AML-193 (cell line): ENCODE measurements around the gene MLLT3.
"Not testable (repeated sequence)": the region's sequence is repeated elsewhere in the genome, so short reads cannot be mapped to it uniquely, and the experiment has no call there.

ENCODE experiments used
- DNase-seq, 2 experiments: peaks; one replicate each; lab custom pipeline; 2025; lab: John Stamatoyannopoulos, UW

Gene MLLT3

GRCh38 chr9:20597862-20598261 lies 24.4 kb downstream of the MLLT3 start:
- no peak for DNase-seq

- no peak for DNase-seq
Observed at GRCh38 chr9:20594608-20595007, 27.7 kb downstream of the MLLT3 start.

GRCh38 chr9:20593537-20593936 lies 28.8 kb downstream of the MLLT3 start:
- DNase-seq = no peak

- DNase-seq = no peak
Observed at GRCh38 chr9:20593105-20593504, 29.2 kb downstream of the MLLT3 start.

GRCh38 chr9:20592673-20593072 lies 29.6 kb downstream of the MLLT3 start:
- no peak for DNase-seq

- no peak for DNase-seq
Observed at GRCh38 chr9:20591223-20591622, 31.1 kb downstream of the MLLT3 start.

- no peak for DNase-seq
Observed at GRCh38 chr9:20584968-20585643, 37.2 kb downstream of the MLLT3 start.

GRCh38 chr9:20583088-20583487 lies 39.2 kb downstream of the MLLT3 start:
- DNase-seq = not testable (repeated sequence)

GRCh38 chr9:20582150-20582549 lies 40.1 kb downstream of the MLLT3 start:
- DNase-seq = no peak

GRCh38 chr9:20580673-20581072 lies 41.6 kb downstream of the MLLT3 start:
- no peak for DNase-seq

- no peak for DNase-seq
Observed at GRCh38 chr9:20579524-20580314, 42.6 kb downstream of the MLLT3 start.

- DNase-seq = no peak
Observed at GRCh38 chr9:20573023-20573422, 49.3 kb downstream of the MLLT3 start.

GRCh38 chr9:20570756-20571155 lies 51.5 kb downstream of the MLLT3 start:
- DNase-seq = no peak

GRCh38 chr9:20570087-20570486 lies 52.2 kb downstream of the MLLT3 start:
- DNase-seq = no peak

GRCh38 chr9:20569525-20569924 lies 52.8 kb downstream of the MLLT3 start:
- DNase-seq = no peak

GRCh38 chr9:20568400-20568799 lies 53.9 kb downstream of the MLLT3 start:
- DNase-seq = no peak

GRCh38 chr9:20566401-20566800 lies 55.9 kb downstream of the MLLT3 start:
- DNase-seq = no peak

GRCh38 chr9:20564650-20565049 lies 57.6 kb downstream of the MLLT3 start:
- no peak for DNase-seq

- DNase-seq = no peak
Observed at GRCh38 chr9:20563917-20564316, 58.4 kb downstream of the MLLT3 start.

- no peak for DNase-seq
Observed at GRCh38 chr9:20562051-20562450, 60.2 kb downstream of the MLLT3 start.

GRCh38 chr9:20561531-20561930 lies 60.8 kb downstream of the MLLT3 start:
- DNase-seq = no peak

GRCh38 chr9:20559231-20559890 lies 62.9 kb downstream of the MLLT3 start:
- no peak for DNase-seq

- DNase-seq = no peak
Observed at GRCh38 chr9:20558566-20559016, 63.7 kb downstream of the MLLT3 start.
